WERI-Rb-1 (cell line): Measurements from ENCODE around the gene CTSL.
"Not testable (repeated sequence)": the region's sequence is repeated elsewhere in the genome, so short reads cannot be mapped to it uniquely, and the experiment has no call there.

Experiments used
- DNase-seq: peaks from one replicate; pipeline ENCODE4 v3.0.0-alpha.2; 2020
- H3K27ac ChIP-seq: fragments of 250-450 bp; sonication (Bioruptor Pico); 2 replicates; pipeline ENCODE4 v1.5.1; 2020; ENCODE audit warnings: mild to moderate bottlenecking, moderate library complexity
- H3K27me3 ChIP-seq: fragments of 250-450 bp; sonication (Bioruptor Pico); 2 replicates; pipeline ENCODE4 v1.5.1; 2021; ENCODE audit warnings: mild to moderate bottlenecking, low read depth, moderate library complexity; ENCODE audit not compliant: insufficient read depth, severe bottlenecking
- H3K36me3 ChIP-seq: fragments of 250-450 bp; sonication (Bioruptor Pico); 2 replicates; pipeline ENCODE4 v1.5.1; 2020; ENCODE audit warnings: mild to moderate bottlenecking, moderate library complexity
- H3K4me3 ChIP-seq: 2 replicates; pipeline ENCODE4 v1.5.1; 2011; ENCODE audit warnings: low read depth, mild to moderate bottlenecking, control low read depth, low read length
- H3K9me3 ChIP-seq: fragments of 250-450 bp; sonication (Bioruptor Pico); 2 replicates; pipeline ENCODE4 v1.5.1; 2021; ENCODE audit warnings: mild to moderate bottlenecking, moderate library complexity; ENCODE audit not compliant: severe bottlenecking
- CTCF ChIP-seq: IDR thresholded peaks from 2 replicates; pipeline ENCODE4 v1.5.1; 2011; ENCODE audit warnings: low read depth, mild to moderate bottlenecking, control low read depth, inconsistent platforms, low read length

CTSL gene

GRCh38 chr9:87748881-87749280 lies 23.0 kb downstream of the CTSL start:
- Histone ChIP-seq H3K27ac (no peak overlapping the region), H3K27me3 (no peaks in the 10 kb centered on the region), H3K36me3 (no peaks in the 10 kb centered on the region), H3K4me3 (no peak overlapping the region), H3K9me3 (no peaks in the 10 kb centered on the region)
- TF ChIP-seq CTCF, result no peak
- no peak for DNase-seq

GRCh38 chr9:87749335-87750035 lies 23.6 kb downstream of the CTSL start:
- TF ChIP-seq CTCF, result no peak
- H3K9me3 ChIP-seq, result no peaks in the 10 kb centered on the region
- no peaks in the 10 kb centered on the region for H3K27me3 ChIP-seq
- H3K27ac ChIP-seq, result no peak overlapping the region
- H3K4me3 ChIP-seq, result no peak overlapping the region
- H3K36me3 ChIP-seq, result no peaks in the 10 kb centered on the region
- DNase-seq, result no peak

GRCh38 chr9:87750726-87751125 lies 24.8 kb downstream of the CTSL start:
- no peak overlapping the region for H3K4me3 ChIP-seq
- TF ChIP-seq CTCF, result no peak
- no peak overlapping the region for H3K27ac ChIP-seq
- H3K9me3 ChIP-seq, result no peaks in the 10 kb centered on the region
- no peaks in the 10 kb centered on the region for H3K36me3 ChIP-seq
- DNase-seq, result no peak
- no peaks in the 10 kb centered on the region for H3K27me3 ChIP-seq

GRCh38 chr9:87751423-87751822 lies 25.5 kb downstream of the CTSL start:
- DNase-seq, result no peak
- no peaks in the 10 kb centered on the region for H3K36me3 ChIP-seq
- no peak overlapping the region for H3K4me3 ChIP-seq
- TF ChIP-seq CTCF, result no peak
- no peaks in the 10 kb centered on the region for H3K9me3 ChIP-seq
- H3K27me3 ChIP-seq, result no peaks in the 10 kb centered on the region
- H3K27ac ChIP-seq, result no peak overlapping the region

- H3K27ac ChIP-seq, result no peak overlapping the region
- H3K36me3 ChIP-seq, result no peaks in the 10 kb centered on the region
- TF ChIP-seq CTCF, result no peak
- DNase-seq, result no peak
- no peaks in the 10 kb centered on the region for H3K9me3 ChIP-seq
- H3K27me3 ChIP-seq, result no peaks in the 10 kb centered on the region
- no peak overlapping the region for H3K4me3 ChIP-seq
Observed at GRCh38 chr9:87751868-87752267, 25.9 kb downstream of the CTSL start.

- no peak overlapping the region for H3K4me3 ChIP-seq
- no peak for DNase-seq
- no peak for TF ChIP-seq CTCF
Observed at GRCh38 chr9:87753313-87753712, 27.4 kb downstream of the CTSL start.

GRCh38 chr9:87758330-87758729 lies 32.4 kb downstream of the CTSL start:
- not testable (repeated sequence) for H3K4me3 ChIP-seq, H3K27me3 ChIP-seq, H3K27ac ChIP-seq, DNase-seq, H3K9me3 ChIP-seq, H3K36me3 ChIP-seq

More at GRCh38 chr9:87753313-87753712, 27.4 kb downstream of the CTSL start:
- Histone ChIP-seq H3K27ac (no peak overlapping the region), H3K36me3 (no peaks in the 10 kb centered on the region), H3K27me3 (no peaks in the 10 kb centered on the region), H3K9me3 (no peaks in the 10 kb centered on the region)

GRCh38 chr9:87759980-87760379 lies 34.1 kb downstream of the CTSL start:
- not testable (repeated sequence) for H3K27me3 ChIP-seq, H3K9me3 ChIP-seq, H3K27ac ChIP-seq, H3K4me3 ChIP-seq, H3K36me3 ChIP-seq, DNase-seq
